GM12878 (cell line): ENCODE measurements around the gene MUSK. TPM values are rescaled to one million over a fixed set of nuclear protein-coding genes. Genes with fewer than 3 reads are reported as not detected.

ENCODE experiments used
- ATAC-seq: fragments of 200-7000 bp; cut with Tn5 transposase; 3 replicates; pipeline ENCODE4 v1.9.1; 2020; ENCODE audit warnings: mild to moderate bottlenecking, moderate library complexity
- BruUV-seq: library from RNA; stranded (reverse); fragments of 400-500 nt; replicated peaks from 2 replicates; lab custom pipeline; 2021; lab: Mats Ljungman, UMichigan
- CTCF ChIA-PET: fragments of 300-600 bp; sonication (Branson Sonifier 250); formaldehyde crosslinking; extraction: SDS; loops from one replicate; lab custom pipeline; 2021; ENCODE audit warnings: inconsistent platforms; lab: Yijun Ruan, JAX
- POLR2A ChIA-PET: fragments of 350-600 bp; formaldehyde crosslinking; extraction: SDS; loops from one replicate; lab custom pipeline; 2021; ENCODE audit warnings: inconsistent platforms; lab: Charles Lee
- RAD21 ChIA-PET: fragments of 300-600 bp; sonication (Branson Sonifier 250); formaldehyde crosslinking; loops from one replicate; lab custom pipeline; 2023; ENCODE audit warnings: antibody characterized with exemption; ENCODE audit not compliant: unreplicated experiment; lab: Charles Lee
- SMC1A ChIA-PET: fragments of 300-600 bp; sonication (Branson Sonifier 250); formaldehyde crosslinking; loops from one replicate; lab custom pipeline; 2023; ENCODE audit not compliant: unreplicated experiment, uncharacterized antibody; lab: Charles Lee
- DNase-seq: peaks from one replicate; pipeline ENCODE4 v3.0.0-alpha.2; 2011; ENCODE audit warnings: low read depth, low spot score
- FAIRE-seq: peaks from 3 replicates; lab custom pipeline; 2011; peaks lifted over from hg19 to GRCh38; lab: Jason Lieb, UNC
- H2AFZ ChIP-seq: 2 replicates; pipeline ENCODE4 v1.6.0; 2011; ENCODE audit warnings: low read depth, low read length, control low read depth; ENCODE audit not compliant: control insufficient read depth
- H3K27ac ChIP-seq: 2 replicates; pipeline ENCODE4 v1.5.1; 2011; ENCODE audit warnings: control low read depth; ENCODE audit not compliant: control insufficient read depth, insufficient read depth
- H3K27me3 ChIP-seq, 2 experiments: replicated peaks in 1 of 2; 2 replicates each; pipeline versions ENCODE4 v1.6.0 to v1.6.1; 2011; ENCODE audit warnings: low read length in 1 of 2; ENCODE audit not compliant: control insufficient read depth in 2 of 2, insufficient read depth in 2 of 2
- H3K36me3 ChIP-seq, 2 experiments: 2 replicates each; pipeline ENCODE4 v1.5.1; 2011; ENCODE audit warnings: low read length in 1 of 2; ENCODE audit not compliant: control insufficient read depth in 2 of 2, insufficient read depth in 2 of 2
- H3K4me1 ChIP-seq: 2 replicates; pipeline ENCODE4 v1.6.1; 2011; ENCODE audit warnings: mild to moderate bottlenecking, low read length, moderate library complexity, mixed read lengths; ENCODE audit not compliant: control insufficient read depth, insufficient read depth
- H3K4me2 ChIP-seq: 2 replicates; pipeline ENCODE4 v1.6.0; 2011; ENCODE audit warnings: control low read depth; ENCODE audit not compliant: control insufficient read depth, insufficient read depth
- H3K4me3 ChIP-seq: fragments of 200-600 bp; sonication (generic); 2 replicates; pipeline ENCODE4 v1.5.1; 2016
- H3K79me2 ChIP-seq: 2 replicates; pipeline ENCODE4 v1.6.0; 2011; ENCODE audit warnings: low read length; ENCODE audit not compliant: control insufficient read depth, insufficient read depth
- H3K9ac ChIP-seq: 2 replicates; pipeline ENCODE4 v1.8.0; 2011; ENCODE audit warnings: low read length, control low read depth, mixed read lengths; ENCODE audit not compliant: control insufficient read depth, insufficient read depth
- H3K9me3 ChIP-seq: replicated peaks from 3 replicates; pipeline ENCODE4 v1.5.1; 2011; ENCODE audit warnings: mild to moderate bottlenecking, low read length; ENCODE audit not compliant: control insufficient read depth, insufficient read depth
- H4K20me1 ChIP-seq: 2 replicates; pipeline ENCODE4 v1.6.0; 2011; ENCODE audit not compliant: control insufficient read depth, insufficient read depth
- ATF7 ChIP-seq: fragments of 450-650 bp; IDR thresholded peaks from 2 replicates; pipeline ENCODE4 v1.6.1; 2016; ENCODE audit warnings: low read depth, mild to moderate bottlenecking
- DPF2 ChIP-seq: fragments of 450-650 bp; IDR thresholded peaks from 2 replicates; pipeline ENCODE4 v1.6.1; 2017; ENCODE audit warnings: mild to moderate bottlenecking
- ETV6 ChIP-seq, 2 experiments: fragments of 450-650 bp in 1 of 2; IDR thresholded peaks in 1 of 2; conservative IDR thresholded peaks in 1 of 2; 2 replicates each; pipeline ENCODE4 v1.6.1; 2014; ENCODE audit warnings: antibody characterized with exemption in 1 of 2, borderline replicate concordance in 1 of 2, low read depth in 1 of 2, mild to moderate bottlenecking in 1 of 2, moderate library complexity in 1 of 2
- FOXK2 ChIP-seq: fragments of 450-650 bp; IDR thresholded peaks from 2 replicates; pipeline ENCODE4 v1.6.1; 2017; ENCODE audit warnings: mild to moderate bottlenecking, moderate library complexity
- HCFC1 ChIP-seq: fragments of 150-350 bp; IDR thresholded peaks from 2 replicates; pipeline ENCODE4 v1.6.1; 2014; ENCODE audit warnings: low read length
- HDAC2 ChIP-seq: fragments of 200-600 bp; sonication (generic); IDR thresholded peaks from 2 replicates; pipeline ENCODE4 v1.6.1; 2017
- HDAC6 ChIP-seq: fragments of 200-600 bp; sonication (generic); IDR thresholded peaks from one replicate; pipeline ENCODE4 v1.8.0; 2017; ENCODE audit warnings: antibody characterized with exemption; ENCODE audit not compliant: unreplicated experiment
- KDM1A ChIP-seq: fragments of 200-600 bp; sonication (generic); IDR thresholded peaks from 2 replicates; pipeline ENCODE4 v1.6.1; 2016; ENCODE audit warnings: borderline replicate concordance
- MEF2A ChIP-seq: IDR thresholded peaks from 2 replicates; pipeline ENCODE4 v1.6.1; 2011; ENCODE audit warnings: low read depth, mild to moderate bottlenecking, low read length, moderate library complexity; ENCODE audit not compliant: insufficient read depth
- NFXL1 ChIP-seq: fragments of 450-650 bp; IDR thresholded peaks from 2 replicates; pipeline ENCODE4 v1.6.1; 2017; ENCODE audit warnings: antibody characterized with exemption, mild to moderate bottlenecking, borderline replicate concordance
- NR2C2 ChIP-seq: IDR thresholded peaks from 2 replicates; pipeline ENCODE4 v1.6.1; 2011; ENCODE audit warnings: borderline replicate concordance, low read depth; ENCODE audit not compliant: control insufficient read depth, insufficient read length
- POLR2AphosphoS2 ChIP-seq: IDR thresholded peaks from 2 replicates; pipeline ENCODE4 v1.6.1; 2011; ENCODE audit warnings: low read depth, mild to moderate bottlenecking, low read length, improper control_type of control experiment, moderate library complexity
- SMAD1 ChIP-seq: fragments of 450-650 bp; IDR thresholded peaks from 2 replicates; pipeline ENCODE4 v1.6.1; 2018; ENCODE audit warnings: mild to moderate bottlenecking, low read depth; ENCODE audit not compliant: partially characterized antibody
- SMAD5 ChIP-seq: IDR thresholded peaks from 2 replicates; pipeline ENCODE4 v1.6.1; 2016; ENCODE audit warnings: antibody characterized with exemption, low read depth
- TBL1XR1 ChIP-seq: IDR thresholded peaks from 2 replicates; pipeline ENCODE4 v1.6.1; 2012; ENCODE audit warnings: low read depth, low read length, improper control_type of control experiment
- ZZZ3 ChIP-seq: IDR thresholded peaks from 2 replicates; pipeline ENCODE4 v1.6.1; 2011; ENCODE audit warnings: low read depth; ENCODE audit not compliant: control insufficient read depth, insufficient read length
- WGBS: methylation state at CpG from one replicate; pipeline ENCODE4 v1.1.6; 2016; ENCODE audit warnings: low lambda C conversion rate; ENCODE audit not compliant: insufficient replicate concordance, insufficient coverage; ENCODE audit errors: missing lambda C conversion rate; 5-methylcytosine and 5-hydroxymethylcytosine counted together
- in situ Hi-C: fragments of 300-500 bp; cut with MboI; formaldehyde crosslinking; loops from 9 replicates; pipeline ENCODE4 v1.14.3; 2018; ENCODE audit warnings: mixed read lengths
- intact Hi-C: fragments of 100-400 bp; cut with micrococcal nuclease; formaldehyde crosslinking; loops from one replicate; pipeline ENCODE4 v1.14.2; 2022; ENCODE audit not compliant: unreplicated experiment
- polyA plus RNA-seq, 11 experiments: library from polyadenylated mRNA; depleted of rRNA in 4 of 11; unstranded in 6 of 11; stranded (reverse) in 5 of 11; fragments of >200 nt; fragmentation: Nextera tagmentation in 4 of 11; fragmentation: Illumina TruSeq in 1 of 11; extraction: Ambion mirVana in 4 of 11; extraction: Trizol in 1 of 11; gene quantifications; 1 replicate in 1 of 11; 2 replicates in 10 of 11; pipeline versions ENCODE4 v1.2.1 to v1.2.3, GENCODE V29; 2011 to 2016; ENCODE audit warnings: inconsistent platforms in 2 of 11, missing spikeins in 2 of 11, low read depth in 1 of 11
- total RNA-seq, 4 experiments: library from RNA; depleted of rRNA in 3 of 4; stranded (reverse); fragments of >200 nt in 3 of 4; fragmentation: Illumina TruSeq in 1 of 4; extraction: Trizol in 1 of 4; gene quantifications; 2 replicates each; pipeline versions ENCODE4 v1.2.1 to v1.2.3, GENCODE V29; 2013 to 2021
- TF ChIP-seq, protein P1 (sequence below): fragments of 450-650 bp; IDR thresholded peaks from 2 replicates; pipeline ENCODE4 v1.6.1; 2014; ENCODE audit warnings: mild to moderate bottlenecking
- TF ChIP-seq, protein P2 (sequence below): fragments of 450-650 bp; IDR thresholded peaks from 2 replicates; pipeline ENCODE4 v1.6.1; 2018; ENCODE audit warnings: borderline replicate concordance, mild to moderate bottlenecking; ENCODE audit not compliant: partially characterized antibody

The MUSK gene
- total and polyA plus RNA-seq, 10 of the 15 experiments (the other 5 are each of a cell fraction or from before 2014, with no cell fraction given), result 0.04 to 0.19 (median 0.10) TPM; not detected in 5

DNA sequence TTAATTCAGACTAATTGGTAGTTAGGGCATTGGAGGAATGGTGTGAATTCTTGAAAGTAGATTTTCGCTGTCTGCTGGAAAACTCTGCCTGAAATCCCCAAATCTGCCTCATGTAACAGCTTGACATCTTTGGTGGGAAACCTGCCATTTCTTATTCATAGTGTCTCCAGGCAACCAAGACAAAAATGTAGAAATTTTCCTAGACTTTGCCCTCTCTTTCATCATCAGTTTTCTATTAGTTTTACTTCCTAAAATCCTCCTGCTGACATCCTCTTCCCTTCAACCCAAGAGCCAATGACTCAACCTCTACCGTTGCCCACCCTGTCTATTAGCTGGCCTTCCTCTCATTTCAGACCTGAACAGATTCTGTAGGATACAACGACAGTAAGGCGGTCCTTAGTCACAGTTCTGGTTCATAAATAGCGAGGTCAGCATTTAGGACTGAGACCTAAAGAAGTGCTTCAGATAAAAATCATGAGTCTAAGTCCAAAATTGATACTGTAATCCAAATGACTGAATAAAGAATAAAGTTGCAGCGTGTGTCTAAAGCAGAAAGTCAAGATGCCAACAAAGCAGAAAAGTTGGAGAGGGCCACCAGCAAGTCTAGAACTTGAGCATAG, 133.9 kb downstream of the MUSK start (continued):
- TF ChIP-seq, protein P1, sequence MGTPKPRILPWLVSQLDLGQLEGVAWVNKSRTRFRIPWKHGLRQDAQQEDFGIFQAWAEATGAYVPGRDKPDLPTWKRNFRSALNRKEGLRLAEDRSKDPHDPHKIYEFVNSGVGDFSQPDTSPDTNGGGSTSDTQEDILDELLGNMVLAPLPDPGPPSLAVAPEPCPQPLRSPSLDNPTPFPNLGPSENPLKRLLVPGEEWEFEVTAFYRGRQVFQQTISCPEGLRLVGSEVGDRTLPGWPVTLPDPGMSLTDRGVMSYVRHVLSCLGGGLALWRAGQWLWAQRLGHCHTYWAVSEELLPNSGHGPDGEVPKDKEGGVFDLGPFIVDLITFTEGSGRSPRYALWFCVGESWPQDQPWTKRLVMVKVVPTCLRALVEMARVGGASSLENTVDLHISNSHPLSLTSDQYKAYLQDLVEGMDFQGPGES, result no peak
- peak; percentile 47; the same call in 1 of the 2 replicates for TF ChIP-seq ATF7
- TF ChIP-seq POLR2AphosphoS2, result no peak
- TF ChIP-seq DPF2, result 0 out of 2 replicates have a peak, but pooled peaks have one; percentile 50
- TF ChIP-seq, all 136 proteins: peak for 11

DNA sequence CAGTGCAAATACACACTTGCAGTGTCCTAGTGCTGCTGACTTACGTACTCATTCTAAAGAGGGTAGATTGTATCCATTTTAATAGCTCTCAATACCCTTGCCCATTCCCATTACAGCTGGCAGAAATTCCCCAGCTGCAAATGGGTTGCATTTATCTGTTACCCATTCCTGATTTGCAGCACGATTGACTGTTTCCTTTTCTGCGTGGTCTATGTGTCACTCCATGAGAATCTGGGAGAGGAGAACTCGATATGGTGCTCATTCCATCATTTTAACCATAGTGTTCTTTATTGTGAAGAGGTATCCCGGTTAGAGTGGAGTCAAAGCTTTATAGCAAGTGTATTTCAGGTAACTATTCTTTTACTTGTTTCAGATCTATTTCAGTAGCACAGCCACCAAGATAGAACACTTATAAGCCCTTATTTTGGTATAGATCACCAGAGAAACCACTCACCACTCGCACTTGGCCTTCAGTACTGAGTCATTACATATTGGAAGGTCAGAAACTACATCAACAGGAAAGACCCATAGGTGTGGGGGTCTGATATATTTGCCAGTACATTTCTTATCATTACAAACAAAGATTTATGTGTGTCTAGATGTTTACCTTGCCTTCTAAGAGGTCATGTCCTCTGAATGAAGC, 139.5 kb downstream of the MUSK start:
- DNase-seq, result peak; percentile 71
- H2AFZ ChIP-seq, result peak overlapping the region; percentile 71
- in situ Hi-C loops, result no loop called here
- ChIA-PET SMC1A (interaction anchor here (0.8 to 2.0 kb wide), 23 partner anchors 11 to 473 kb away, joined by 3 to 11 read pairs (median 4); no protein-coding TSS in a partner anchor), RAD21 (interaction anchor here (0.8 to 2.2 kb wide), 11 partner anchors 30 to 232 kb away, joined by 3 to 18 read pairs (median 6); no protein-coding TSS in a partner anchor), POLR2A (interaction anchor here (0.5 to 1.7 kb wide), 5 partner anchors 31 to 285 kb away, joined by 3 to 7 read pairs (median 4); no protein-coding TSS in a partner anchor), CTCF (interaction anchor here (0.5 to 1.8 kb wide), 9 partner anchors 40 to 491 kb away, joined by 3 to 6 read pairs (median 3); no protein-coding TSS in a partner anchor)
- H4K20me1 ChIP-seq, result no peaks in the 10 kb centered on the region
- ATAC-seq, result peak; percentile 90
- H3K36me3 ChIP-seq, result no peaks in the 10 kb centered on the region
- no peaks in the 10 kb centered on the region; the same call in none of the 3 replicates for H3K9me3 ChIP-seq
- peak; percentile 13 for FAIRE-seq
- peak overlapping the region; percentile 90 for H3K27ac ChIP-seq
- no peaks in the 10 kb centered on the region for H3K79me2 ChIP-seq
- H3K4me2 ChIP-seq, result peak overlapping the region; percentile 95
- intact Hi-C loops, result loop anchor here (1.0 to 10.0 kb wide), 9 partner anchors 29 to 551 kb away; partner anchors contain the start of genes LPAR1 and TXN
- peak overlapping the region; percentile 5 for H3K9ac ChIP-seq
- peak overlapping the region; percentile 28; the same call in 1 of the 2 replicates for H3K4me3 ChIP-seq
- BruUV-seq, result TSS peak; percentile 97
- WGBS, result 19% methylated on average over 6 of the region's 6 CpGs
- peaks cover 18% of the 10 kb centered on the region for H3K4me1 ChIP-seq
- H3K27me3 ChIP-seq, result no peaks in the 10 kb centered on the region
- TF ChIP-seq TBL1XR1 (peak; percentile 49; the same call in 1 of the 2 replicates), ATF7 (no peak), POLR2AphosphoS2 (no peak), SMAD5 (no peak; the same call in 1 of the 2 replicates), ETV6 (conservative IDR thresholded peaks at IDR 0.05 in 1 of 2, IDR thresholded peaks at IDR 0.05 in 1 of 2; ENCODE audit: borderline replicate concordance in 1 of 2, low read depth in 1 of 2) (peak in 1 of 2 experiments; percentile 23; a peak in 2 of 4 replicates), HDAC6 (no peak), MEF2A (peak; percentile 96), HCFC1 (no peak), NR2C2 (no peak), NFXL1 (no peak), SMAD1 (no peak), FOXK2 (no peak), KDM1A (no peak), HDAC2 (no peak), ZZZ3 (no peak)
- TF ChIP-seq, protein P2, sequence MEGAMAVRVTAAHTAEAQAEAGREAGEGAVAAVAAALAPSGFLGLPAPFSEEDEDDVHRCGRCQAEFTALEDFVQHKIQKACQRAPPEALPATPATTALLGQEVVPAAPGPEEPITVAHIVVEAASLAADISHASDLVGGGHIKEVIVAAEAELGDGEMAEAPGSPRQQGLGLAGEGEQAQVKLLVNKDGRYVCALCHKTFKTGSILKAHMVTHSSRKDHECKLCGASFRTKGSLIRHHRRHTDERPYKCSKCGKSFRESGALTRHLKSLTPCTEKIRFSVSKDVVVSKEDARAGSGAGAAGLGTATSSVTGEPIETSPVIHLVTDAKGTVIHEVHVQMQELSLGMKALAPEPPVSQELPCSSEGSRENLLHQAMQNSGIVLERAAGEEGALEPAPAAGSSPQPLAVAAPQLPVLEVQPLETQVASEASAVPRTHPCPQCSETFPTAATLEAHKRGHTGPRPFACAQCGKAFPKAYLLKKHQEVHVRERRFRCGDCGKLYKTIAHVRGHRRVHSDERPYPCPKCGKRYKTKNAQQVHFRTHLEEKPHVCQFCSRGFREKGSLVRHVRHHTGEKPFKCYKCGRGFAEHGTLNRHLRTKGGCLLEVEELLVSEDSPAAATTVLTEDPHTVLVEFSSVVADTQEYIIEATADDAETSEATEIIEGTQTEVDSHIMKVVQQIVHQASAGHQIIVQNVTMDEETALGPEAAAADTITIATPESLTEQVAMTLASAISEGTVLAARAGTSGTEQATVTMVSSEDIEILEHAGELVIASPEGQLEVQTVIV, result no peak
